B cell (primary cell): ENCODE data around the gene ZDHHC14. TPM values are rescaled to one million over a fixed set of nuclear protein-coding genes. Genes with fewer than 3 reads are reported as not detected.

Experiments
- ATAC-seq: fragments of 200-7000 bp; cut with Tn5 transposase; one replicate; pipeline ENCODE4 v1.10.0; 2021; ENCODE audit warnings: low read depth, mild to moderate bottlenecking, moderate number of reproducible peaks, moderate library complexity
- CTCF ChIA-PET: fragments of 350-600 bp; sonication (Branson Sonifier 250); formaldehyde crosslinking; loops from one replicate; lab custom pipeline; 2021; ENCODE audit warnings: antibody characterized with exemption, inconsistent platforms; lab: Charles Lee
- POLR2A ChIA-PET: fragments of 350-600 bp; sonication (Branson Sonifier 250); formaldehyde crosslinking; loops from one replicate; lab custom pipeline; 2021; ENCODE audit warnings: antibody characterized with exemption; lab: Charles Lee
- DNase-seq: peaks from one replicate; pipeline ENCODE4 v3.0.0; 2013
- H2AFZ ChIP-seq: 2 replicates; pipeline ENCODE4 v1.6.1; 2012; ENCODE audit warnings: mild to moderate bottlenecking, low read depth, low read length; ENCODE audit not compliant: insufficient read depth, poor library complexity, severe bottlenecking
- H3K27ac ChIP-seq, 2 donors: 1 replicate in 1 of 2; 2 replicates in 1 of 2; pipeline ENCODE4 v1.5.1; 2012 to 2013; ENCODE audit warnings: low read length in 2 of 2, mild to moderate bottlenecking in 2 of 2, moderate library complexity in 1 of 2
- H3K27me3 ChIP-seq, 4 experiments: fragments of 200-600 bp in 1 of 4; sonication (generic) in 1 of 4; replicated peaks in 1 of 4; 1 replicate in 2 of 4; 2 replicates in 2 of 4; pipeline versions ENCODE4 v1.6.1 to v1.7.0; 2013 to 2016; ENCODE audit warnings: low read length in 3 of 4, mild to moderate bottlenecking in 2 of 4, mixed read lengths in 1 of 4, moderate library complexity in 1 of 4; ENCODE audit not compliant: insufficient read depth in 4 of 4, control insufficient read depth in 3 of 4; ENCODE audit errors: control extremely low read depth in 1 of 4
- H3K36me3 ChIP-seq, 2 experiments: replicated peaks in 1 of 2; 1 replicate in 1 of 2; 2 replicates in 1 of 2; pipeline versions ENCODE4 v1.6.1 to v1.7.1; 2013; ENCODE audit warnings: low read length in 1 of 2; ENCODE audit not compliant: insufficient read depth in 2 of 2, control insufficient read depth in 1 of 2; ENCODE audit errors: control extremely low read depth in 1 of 2, extremely low read depth in 1 of 2
- H3K4me1 ChIP-seq, 2 donors: fragments of 200-600 bp in 1 of 2; sonication (generic) in 1 of 2; 1 replicate in 1 of 2; 2 replicates in 1 of 2; pipeline versions ENCODE4 v1.5.1 to v1.6.1; 2013 to 2017; ENCODE audit warnings: low read length in 2 of 2; ENCODE audit not compliant: control insufficient read depth in 2 of 2, insufficient read depth in 2 of 2
- H3K4me2 ChIP-seq: replicated peaks from 2 replicates; pipeline ENCODE3; 2012; ENCODE audit warnings: mild to moderate bottlenecking, low read depth, low read length; ENCODE audit not compliant: poor library complexity, severe bottlenecking
- H3K4me3 ChIP-seq, 5 experiments: fragments of 200-600 bp in 1 of 5; sonication (generic) in 1 of 5; 1 replicate in 3 of 5; 2 replicates in 2 of 5; pipeline versions ENCODE4 v1.5.1 to v1.7.0; 2011 to 2016; ENCODE audit warnings: low read length in 4 of 5, mild to moderate bottlenecking in 4 of 5, low read depth in 2 of 5, control low read depth in 1 of 5, moderate library complexity in 1 of 5; ENCODE audit not compliant: insufficient read depth in 1 of 5; ENCODE audit errors: control extremely low read depth in 1 of 5, extremely low read depth in 1 of 5
- H3K79me2 ChIP-seq: fragments of 200-600 bp; sonication (generic); one replicate; pipeline ENCODE4 v1.6.0; 2016; ENCODE audit warnings: low read length; ENCODE audit not compliant: control insufficient read depth, insufficient read depth
- H3K9ac ChIP-seq: fragments of 200-600 bp; sonication (generic); 2 replicates; pipeline ENCODE4 v1.6.1; 2017; ENCODE audit warnings: mild to moderate bottlenecking, low read length, moderate library complexity
- H3K9me3 ChIP-seq, 3 donors: one replicate each; pipeline versions ENCODE4 v1.6.1 to v1.7.1; 2013; ENCODE audit warnings: low read length in 2 of 3; ENCODE audit not compliant: control insufficient read depth in 2 of 3, insufficient read depth in 1 of 3; ENCODE audit errors: control extremely low read depth in 1 of 3
- H4K20me1 ChIP-seq: 2 replicates; pipeline ENCODE4 v1.6.0; 2012; ENCODE audit warnings: mild to moderate bottlenecking, low read length; ENCODE audit not compliant: insufficient read depth, control insufficient read depth, poor library complexity, severe bottlenecking
- H3K27ac Mint-ChIP-seq: one replicate; pipeline ENCODE4 v1.8.0; 2021; ENCODE audit warnings: mixed read lengths
- H3K27me3 Mint-ChIP-seq: one replicate; pipeline ENCODE4 v1.8.0; 2021; ENCODE audit warnings: mixed read lengths
- H3K4me1 Mint-ChIP-seq: one replicate; pipeline ENCODE4 v1.8.0; 2021; ENCODE audit warnings: mixed read lengths
- H3K4me3 Mint-ChIP-seq: one replicate; pipeline ENCODE4 v1.8.0; 2021; ENCODE audit warnings: mixed read lengths
- H3K9me3 Mint-ChIP-seq: one replicate; pipeline ENCODE4 v1.8.0; 2022; ENCODE audit warnings: mixed read lengths; ENCODE audit not compliant: insufficient read depth
- CTCF ChIP-seq: fragments of 200-600 bp; IDR thresholded peaks from one replicate; pipeline ENCODE4 v1.8.0; 2022; ENCODE audit warnings: antibody characterized with exemption, mild to moderate bottlenecking
- EZH2 ChIP-seq: IDR thresholded peaks from 2 replicates; pipeline ENCODE4 v1.6.1; 2012; ENCODE audit warnings: borderline replicate concordance, low read depth, mild to moderate bottlenecking, moderate library complexity, low read length; ENCODE audit not compliant: insufficient read depth, poor library complexity, severe bottlenecking
- WGBS: methylation state at CpG from one replicate; pipeline ENCODE4 v1.1.5; 2013; ENCODE audit warnings: missing lambda C conversion rate; ENCODE audit not compliant: insufficient coverage; 5-methylcytosine and 5-hydroxymethylcytosine counted together
- intact Hi-C: fragments of 100-400 bp; cut with micrococcal nuclease; formaldehyde crosslinking; loops from one replicate; pipeline ENCODE4 v1.10.0; 2022
- polyA plus RNA-seq: library from polyadenylated mRNA; depleted of rRNA; stranded (reverse); fragments of >200 nt; gene quantifications from 2 replicates; pipeline ENCODE4 v1.2.3, GENCODE V29; 2012
- total RNA-seq, 2 donors: library from RNA; stranded (reverse); fragments of 120-200 nt in 1 of 2; gene quantifications; 1 replicate in 1 of 2; 2 replicates in 1 of 2; pipeline versions ENCODE4 v1.2.3 to v1.2.4, GENCODE V29; 2013 to 2022

ZDHHC14 gene
- total and polyA plus RNA-seq, 2 donors (not counting 1 experiment from before 2014, with no cell fraction given), result 8.8 to 50.4 TPM

GRCh38 chr6:157434349-157435033 is 53.5 kb downstream of the ZDHHC14 start:
- no peaks in the 10 kb centered on the region for H3K9me3 ChIP-seq
- H2AFZ ChIP-seq, result no peak overlapping the region
- no peaks in the 10 kb centered on the region for H3K79me2 ChIP-seq
- DNase-seq (no peak), ATAC-seq (no peak)
- no peaks in the 10 kb centered on the region for H3K9me3 Mint-ChIP-seq
- 92% methylated on average over 12 of the region's 13 CpGs for WGBS
- ChIA-PET CTCF (no interaction called here), POLR2A (no interaction called here)
- intact Hi-C loops, result no loop called here
- peaks cover 0 to 6% of the 10 kb centered on the region in 2 experiments for H3K36me3 ChIP-seq
- no peak overlapping the region for H3K9ac ChIP-seq
- no peaks in the 10 kb centered on the region for H3K27me3 Mint-ChIP-seq
- H3K4me3 Mint-ChIP-seq, result no peak overlapping the region
- peaks cover 0 to 13% of the 10 kb centered on the region in 2 donors for H3K4me1 ChIP-seq
- peaks cover 4% of the 10 kb centered on the region for H4K20me1 ChIP-seq
- no peak for TF ChIP-seq CTCF
- TF ChIP-seq EZH2, result no peak
- no peak overlapping the region for H3K4me2 ChIP-seq
- H3K27me3 ChIP-seq, result no peaks in the 10 kb centered on the region
- H3K4me1 Mint-ChIP-seq, result peaks cover 15% of the 10 kb centered on the region
- no peak overlapping the region for H3K27ac Mint-ChIP-seq
- H3K4me3 ChIP-seq, result no peak overlapping the region
- no peak overlapping the region for H3K27ac ChIP-seq

- intact Hi-C loops, result no loop called here
- H4K20me1 ChIP-seq, result peaks cover 4% of the 10 kb centered on the region
- Mint-ChIP-seq H3K27me3 (no peaks in the 10 kb centered on the region), H3K27ac (peak overlapping the region; percentile 1), H3K4me1 (peaks cover under 1% of the 10 kb centered on the region), H3K9me3 (no peaks in the 10 kb centered on the region), H3K4me3 (no peak overlapping the region)
- no peaks in the 10 kb centered on the region for H3K9me3 ChIP-seq
- H3K27ac ChIP-seq, result no peak overlapping the region
- H3K4me3 ChIP-seq, result no peak overlapping the region
- no peak overlapping the region for H2AFZ ChIP-seq
- 92% methylated on average over 13 of the region's 13 CpGs for WGBS
- no peak for TF ChIP-seq EZH2
- TF ChIP-seq CTCF, result no peak
- ChIA-PET POLR2A (no interaction called here), CTCF (no interaction called here)
- no peaks in the 10 kb centered on the region for H3K4me1 ChIP-seq
- no peak for ATAC-seq
- no peaks in the 10 kb centered on the region for H3K79me2 ChIP-seq
- no peak overlapping the region for H3K9ac ChIP-seq
- no peaks in the 10 kb centered on the region for H3K27me3 ChIP-seq
- H3K36me3 ChIP-seq, result peaks cover 0 to 6% of the 10 kb centered on the region in 2 experiments
- DNase-seq, result no peak
- no peak overlapping the region for H3K4me2 ChIP-seq
These were observed 55.4 kb downstream of the ZDHHC14 start for GRCh38 chr6:157436219-157436943.
